ENCODE results near the gene SF3B3. TPM values are rescaled to one million over a fixed set of nuclear protein-coding genes. Genes with fewer than 3 reads are reported as not detected.
"Not testable (repeated sequence)": the region's sequence is repeated elsewhere in the genome, so short reads cannot be mapped to it uniquely, and the experiment has no call there.

The SF3B3 gene
- total RNA-seq, 1 donor from 2014 or later, result 225 TPM

DNA sequence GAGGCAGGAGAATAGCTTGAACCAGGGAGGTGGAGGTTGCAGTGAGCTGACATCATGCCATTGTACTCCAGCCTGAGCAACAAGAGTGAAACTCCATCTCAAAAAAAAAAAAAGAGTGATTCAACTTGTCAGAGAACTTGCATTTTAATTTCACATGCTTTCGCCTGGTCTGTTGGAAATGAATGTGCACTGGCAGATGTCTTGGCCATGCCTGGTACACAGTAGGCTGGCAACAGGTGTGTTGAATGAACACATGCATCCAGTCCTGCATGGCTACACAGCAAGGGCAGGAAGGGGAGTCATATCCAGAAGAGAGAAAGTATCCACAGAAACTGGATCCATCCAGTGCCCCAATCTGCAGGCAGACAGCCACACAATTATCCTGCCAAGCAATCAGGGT is 11.8 kb upstream of the SF3B3 start:
- no peak for DNase-seq (ENCODE audit: low spot score)

- no peak for DNase-seq (ENCODE audit: low spot score)
Measured at GRCh38 chr16:70512456-70512855, 11.2 kb upstream of the SF3B3 start.

GRCh38 chr16:70520612-70521297 is 2.9 kb upstream of the SF3B3 start:
- no peak for DNase-seq (ENCODE audit: low spot score)

DNA sequence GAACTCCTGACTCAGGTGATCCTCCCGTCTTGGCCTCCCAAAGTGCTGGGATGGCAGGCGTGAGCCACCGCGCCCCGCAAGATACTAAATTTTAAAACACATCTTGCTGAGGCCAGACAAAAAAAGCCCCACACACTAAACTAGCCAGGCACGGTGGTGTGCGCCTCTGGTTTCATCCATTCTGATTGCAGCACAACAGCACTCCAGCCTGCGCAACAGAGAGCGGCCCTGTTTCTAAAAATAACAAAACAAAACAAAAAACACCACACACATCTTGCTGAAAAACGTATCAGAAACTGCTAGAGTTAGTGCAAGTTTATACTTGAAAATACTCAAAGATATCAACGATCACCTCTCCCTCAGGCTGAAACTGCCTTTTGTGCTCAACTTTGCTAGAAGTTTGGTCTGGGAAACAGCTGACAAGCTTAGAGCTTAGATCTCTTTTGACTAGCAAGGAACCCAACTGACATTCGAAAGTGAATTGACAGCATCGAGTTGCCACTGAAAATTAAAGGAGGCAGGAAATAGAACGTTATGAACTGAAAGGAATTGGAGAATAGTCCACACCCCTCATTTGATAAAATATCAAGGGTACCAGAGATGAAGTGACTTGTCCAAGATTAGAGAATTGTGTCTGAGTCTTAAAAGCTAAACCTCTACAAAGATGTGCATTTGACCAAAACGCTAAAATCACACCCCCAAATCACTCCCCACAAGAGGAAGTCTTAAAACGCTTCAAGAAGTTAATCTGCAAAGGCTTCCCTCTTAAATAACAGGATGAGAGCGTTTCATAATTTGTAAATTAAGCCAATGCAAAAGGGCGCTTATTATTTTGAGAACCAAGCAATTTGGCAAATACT is 1.2 kb upstream of the SF3B3 start:
- no peak for DNase-seq (ENCODE audit: low spot score)

DNA sequence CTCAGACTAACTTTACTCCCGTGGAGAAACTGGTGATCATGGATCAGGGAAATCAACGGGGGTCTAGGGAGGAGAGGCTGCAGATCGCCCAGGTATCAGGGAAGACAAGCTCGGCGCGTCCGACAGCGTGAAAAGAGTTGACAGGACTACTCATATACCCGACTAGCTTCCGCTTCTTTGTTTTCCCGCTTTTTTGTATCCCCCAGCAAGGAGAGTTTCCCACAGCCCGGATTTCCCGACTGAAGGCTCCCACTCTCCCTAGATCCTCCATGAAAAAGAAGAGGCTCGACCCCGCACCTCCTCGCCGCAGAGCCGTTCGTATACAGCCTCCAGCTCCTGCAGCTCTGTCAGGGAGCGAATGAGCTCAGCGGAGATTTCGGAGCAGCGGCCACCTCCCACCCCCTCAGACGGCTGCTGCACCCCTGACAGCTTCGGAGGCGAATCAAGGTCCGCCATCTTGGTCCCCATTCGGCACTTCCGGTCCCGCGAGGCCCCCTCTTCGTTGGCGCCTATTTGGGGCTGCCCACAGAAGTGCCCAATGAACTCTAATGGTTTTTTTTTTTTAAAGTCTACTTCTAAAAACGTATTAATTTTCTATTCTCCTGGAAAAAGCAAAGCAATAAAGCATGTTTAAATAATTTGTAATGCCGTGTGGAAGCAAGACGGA is 407 bp upstream of the SF3B3 start, which contains the start of gene COG4:
Gene COG4, minus strand, starts transcription at position 479 of the 667 bp plus-strand sequence. Its CDS starts 11 bp downstream, at position 468.
- peak; percentile 91 for DNase-seq (ENCODE audit: low spot score)

DNA sequence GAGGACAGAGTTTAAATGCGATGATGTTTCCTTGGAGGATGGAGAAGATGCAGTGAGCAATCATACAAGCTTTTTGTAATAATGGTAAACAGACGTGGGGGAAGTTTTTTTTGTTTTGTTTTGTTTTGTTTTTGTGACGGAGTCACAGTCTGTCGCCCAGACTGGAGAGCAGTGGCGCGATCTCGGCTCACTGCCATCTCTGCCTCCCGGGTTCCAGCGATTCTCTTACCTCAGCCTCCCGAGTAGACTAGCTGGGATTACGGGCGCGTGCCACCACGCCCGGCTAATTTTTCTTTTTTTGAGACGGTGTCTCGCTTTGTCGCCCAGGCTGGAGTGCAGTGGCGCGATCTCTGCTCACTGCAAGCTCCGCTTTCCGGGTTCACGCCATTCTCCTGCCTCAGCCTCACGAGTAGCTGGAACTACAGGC is 796 bp downstream of the SF3B3 start:
- DNase-seq (ENCODE audit: low spot score), result not testable (repeated sequence)

GRCh38 chr16:70526403-70526802 is 2.8 kb downstream of the SF3B3 start:
- no peak for DNase-seq (ENCODE audit: low spot score)

DNA sequence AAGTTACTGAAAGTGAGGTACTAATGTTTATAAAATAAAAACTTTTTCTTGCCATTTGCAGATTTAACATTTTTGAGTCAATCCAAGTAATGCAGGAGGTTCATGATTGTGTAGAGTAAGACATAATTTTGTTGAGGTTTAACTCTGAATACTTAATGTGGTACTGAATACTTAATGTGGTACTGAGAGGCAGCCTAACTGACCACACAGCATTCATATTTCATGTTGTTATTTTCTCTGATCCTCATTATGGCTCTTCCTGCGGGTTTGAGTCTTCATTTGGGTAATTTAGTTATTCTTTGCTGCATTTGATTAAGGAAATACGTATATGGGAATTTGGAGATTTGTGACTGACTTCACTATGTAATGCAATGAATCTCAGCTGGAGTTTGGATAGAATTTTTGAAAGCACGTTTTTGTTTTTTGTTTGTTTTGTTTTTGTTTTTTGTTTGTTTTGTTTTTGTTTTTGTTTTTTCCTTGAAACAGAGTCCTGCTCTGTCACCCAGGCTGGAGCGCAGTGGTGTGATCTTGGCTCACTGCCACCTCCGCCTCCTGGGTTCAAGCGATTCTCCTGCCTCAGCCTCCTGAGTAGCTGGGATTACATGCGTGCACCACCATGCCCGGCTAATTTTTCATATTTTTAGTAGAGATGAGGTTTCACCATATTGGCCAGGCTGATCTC is 3.8 kb downstream of the SF3B3 start:
- DNase-seq (ENCODE audit: low spot score), result no peak

DNA sequence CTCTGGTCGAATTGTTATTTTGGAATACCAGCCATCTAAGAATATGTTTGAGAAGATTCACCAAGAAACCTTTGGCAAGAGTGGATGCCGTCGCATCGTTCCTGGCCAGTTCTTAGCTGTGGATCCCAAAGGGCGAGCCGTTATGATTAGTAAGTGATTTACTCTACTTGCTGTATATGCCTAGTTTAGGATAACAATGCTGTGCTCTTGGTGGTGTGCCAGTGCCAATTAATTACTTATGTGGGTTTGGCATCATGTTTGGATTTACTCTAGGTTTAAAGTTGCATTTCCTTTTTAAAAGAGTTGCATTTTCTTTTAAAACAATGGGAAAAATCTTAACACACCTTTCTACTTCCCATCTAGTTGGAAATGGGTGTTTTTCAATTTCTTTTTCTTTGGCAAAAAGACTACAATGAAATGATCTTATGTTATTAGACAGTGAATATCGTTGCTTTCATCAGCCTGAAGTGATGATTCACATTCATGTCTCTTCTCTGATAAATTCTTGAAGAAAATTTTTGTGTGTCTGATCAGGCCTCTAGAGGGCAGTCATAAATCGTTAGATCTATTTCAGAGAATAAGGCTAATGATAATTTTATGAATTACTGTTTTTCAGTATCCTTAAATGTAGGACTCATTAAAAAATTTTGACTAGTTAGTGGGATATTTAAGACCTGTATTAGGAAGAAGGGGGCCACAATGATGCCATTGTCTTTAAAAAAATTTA is 5.6 kb downstream of the SF3B3 start:
- no peak for DNase-seq (ENCODE audit: low spot score)

- DNase-seq (ENCODE audit: low spot score), result not testable (repeated sequence)
Measured at GRCh38 chr16:70529954-70530353, 6.3 kb downstream of the SF3B3 start.

DNA sequence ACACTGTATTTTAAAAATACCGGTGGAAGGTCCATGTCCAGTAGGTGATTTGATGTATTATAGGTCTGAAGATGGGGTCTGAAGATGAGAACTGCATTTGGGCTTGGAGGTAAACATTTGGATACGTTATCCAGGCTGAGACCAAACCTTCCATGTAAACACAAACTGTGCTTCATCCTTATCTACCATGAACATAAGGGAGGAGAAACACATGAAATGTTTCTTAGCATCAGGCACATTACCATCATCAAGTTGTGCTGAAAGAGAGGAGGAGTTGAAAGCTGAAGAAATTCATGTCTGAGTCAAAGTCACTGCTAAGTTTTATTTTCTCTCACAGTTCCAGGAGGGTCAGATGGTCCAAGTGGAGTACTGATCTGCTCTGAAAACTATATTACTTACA is 11.4 kb downstream of the SF3B3 start:
- no peak for DNase-seq (ENCODE audit: low spot score)

GRCh38 chr16:70540994-70541393 is 17.4 kb downstream of the SF3B3 start:
- no peak for DNase-seq (ENCODE audit: low spot score)

DNA sequence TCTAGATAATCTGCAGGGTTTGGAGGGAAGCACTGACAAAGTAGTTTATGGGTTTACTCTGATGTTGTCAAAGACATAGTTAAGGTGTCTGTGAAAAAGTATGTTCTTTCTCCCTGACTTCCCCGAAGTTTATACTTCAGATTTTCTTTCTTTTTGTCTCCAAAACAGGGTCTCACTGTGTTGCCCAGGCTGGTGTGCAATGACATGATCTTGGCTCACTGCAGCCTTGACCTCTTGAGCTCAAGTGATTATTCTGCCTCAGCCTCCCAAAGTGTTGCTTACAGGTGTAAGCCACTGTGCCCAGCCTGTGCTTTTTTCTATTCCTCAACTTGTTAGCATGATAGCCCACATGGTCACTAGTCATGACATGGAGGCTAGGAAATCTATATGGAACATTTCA is 20.9 kb downstream of the SF3B3 start:
- DNase-seq (ENCODE audit: low spot score), result no peak

DNA sequence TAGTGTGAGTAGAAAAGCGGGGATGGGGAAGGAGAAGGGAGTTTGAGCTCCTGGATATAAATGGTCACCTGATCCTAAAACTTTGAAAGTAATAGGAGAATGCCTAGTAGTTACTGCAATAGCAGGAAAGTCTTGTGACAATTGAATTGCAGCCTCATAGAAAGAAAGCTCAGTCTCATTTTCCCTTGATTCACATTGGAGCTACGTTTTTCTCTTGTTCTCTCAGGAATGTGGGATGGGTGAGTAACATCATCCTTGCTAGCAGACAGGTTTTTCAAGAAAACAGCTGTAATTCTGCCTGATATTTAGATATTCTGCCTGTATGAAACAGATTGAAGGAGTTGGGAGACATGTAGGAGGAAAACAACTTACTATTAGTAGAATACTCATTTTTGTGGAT is 25.3 kb downstream of the SF3B3 start:
- DNase-seq (ENCODE audit: low spot score), result no peak

DNA sequence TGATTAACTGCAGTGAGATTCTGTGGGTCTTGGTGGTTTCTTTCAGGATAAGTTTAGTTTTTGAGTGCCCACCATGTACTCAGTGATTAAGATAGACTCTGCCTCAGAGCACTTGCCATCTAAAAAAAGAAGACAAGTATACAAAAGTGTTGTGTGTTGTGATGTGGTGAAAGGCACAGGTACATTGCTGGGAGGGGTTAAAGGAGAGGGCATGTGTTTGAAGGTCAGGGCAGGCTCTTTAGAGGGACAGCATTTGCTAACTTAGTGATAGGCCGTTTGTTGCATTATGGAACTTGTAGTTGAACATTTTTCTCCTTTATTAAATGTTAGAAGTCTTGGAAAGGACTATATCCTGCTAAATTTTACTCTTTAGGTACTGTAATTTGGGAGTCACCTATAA is 26.5 kb downstream of the SF3B3 start:
- DNase-seq (ENCODE audit: low spot score), result no peak

- no peak for DNase-seq (ENCODE audit: low spot score)
Measured at GRCh38 chr16:70551788-70552187, 28.2 kb downstream of the SF3B3 start.

DNA sequence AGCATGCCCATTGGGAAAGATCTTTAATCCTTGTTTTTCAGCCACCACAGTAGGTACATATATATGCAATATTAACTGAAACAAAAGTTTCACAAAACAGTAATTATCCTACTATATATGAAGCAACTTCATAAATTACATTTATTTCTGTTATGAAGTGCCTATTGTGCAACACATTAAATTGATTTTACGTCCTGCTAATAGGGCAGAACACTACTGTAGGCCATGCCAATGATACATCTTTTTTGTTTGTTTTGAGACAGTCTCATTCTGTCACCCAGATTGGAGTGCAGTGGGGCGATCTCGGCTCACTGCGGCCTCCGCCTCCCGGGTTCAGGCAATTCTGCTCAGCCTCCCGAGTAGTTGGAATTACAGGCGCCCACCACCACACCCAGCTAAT is 29.1 kb downstream of the SF3B3 start:
- DNase-seq (ENCODE audit: low spot score), result no peak

GRCh38 chr16:70553645-70554044 is 30.0 kb downstream of the SF3B3 start:
- no peak for DNase-seq (ENCODE audit: low spot score)

DNA sequence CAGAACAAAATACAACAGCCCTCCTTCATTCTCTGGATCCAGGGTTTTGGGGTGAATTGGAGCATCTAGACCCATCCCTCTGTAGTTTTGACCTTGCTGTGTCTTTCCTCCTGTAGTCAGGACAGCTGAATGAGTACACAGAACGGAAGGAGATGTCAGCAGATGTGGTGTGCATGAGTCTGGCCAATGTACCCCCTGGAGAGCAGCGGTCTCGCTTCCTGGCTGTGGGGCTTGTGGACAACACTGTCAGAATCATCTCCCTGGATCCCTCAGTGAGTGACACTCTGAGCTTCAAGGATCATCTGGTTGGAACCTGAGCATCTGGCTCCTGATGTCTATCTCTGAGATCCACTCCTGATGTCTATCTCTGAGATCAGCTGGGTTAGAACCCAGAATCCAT is 32.4 kb downstream of the SF3B3 start:
- DNase-seq (ENCODE audit: low spot score), result no peak

GRCh38 chr16:70561623-70562022 is 38.0 kb downstream of the SF3B3 start:
- no peak for DNase-seq (ENCODE audit: low spot score)

GRCh38 chr16:70563636-70564035 is 40.0 kb downstream of the SF3B3 start:
- no peak for DNase-seq (ENCODE audit: low spot score)

All from mucosa of gallbladder (tissue), 1 donor.